ENCODE data around the gene LAMTOR3. TPM values are rescaled to one million over a fixed set of nuclear protein-coding genes. Genes with fewer than 3 reads are reported as not detected.

LAMTOR3 gene
- total and polyA plus RNA-seq, 2 donors (not counting 1 experiment from before 2014, with no cell fraction given) = 24.1 to 95.5 TPM

DNA sequence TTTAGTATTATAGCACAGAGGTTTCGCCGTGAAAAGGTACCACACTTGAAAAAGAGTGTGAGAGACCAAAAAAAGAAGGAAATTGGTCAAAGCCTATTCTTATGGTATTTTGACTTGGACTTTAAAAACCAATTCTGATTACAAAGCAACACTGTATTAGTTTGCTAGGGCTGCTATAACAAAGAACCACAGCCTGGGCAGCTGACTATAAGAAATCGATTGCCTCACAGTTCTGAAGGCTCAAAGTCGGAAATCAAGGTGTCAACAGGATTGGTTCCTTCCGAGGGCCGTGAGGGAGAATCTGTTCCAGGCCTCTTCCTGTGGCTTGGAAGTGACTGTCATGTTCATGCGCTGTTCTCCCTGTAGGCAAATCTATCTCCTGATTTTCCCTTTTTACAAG, 59.7 kb downstream of the LAMTOR3 start:
- Histone ChIP-seq H3K36me3 (ENCODE audit: control insufficient read depth, insufficient read depth, low read length) (no peaks in the 10 kb centered on the region), H3K27me3 (ENCODE audit: control insufficient read depth, insufficient read depth, low read length) (no peaks in the 10 kb centered on the region), H3K4me3 (replicated peaks in 1 of 4; ENCODE audit: control extremely low read depth in 1 of 4, insufficient read depth in 1 of 4, low read depth in 3 of 4, low read length in 4 of 4) (no peak overlapping the region), H3K27ac (ENCODE audit: insufficient read depth, low read length) (no peak overlapping the region), H3K79me2 (ENCODE audit: control insufficient read depth, insufficient read depth, low read length) (no peaks in the 10 kb centered on the region), H2AFZ (ENCODE audit: low read length) (no peak overlapping the region), H3K4me2 (ENCODE audit: extremely low read depth, insufficient read depth, low read length) (no peak overlapping the region), H3K4me1 (ENCODE audit: control insufficient read depth, extremely low read depth, insufficient read depth, low read length) (no peaks in the 10 kb centered on the region), H3K9me3 (ENCODE audit: control insufficient read depth, insufficient read depth, low read depth, low read length) (no peaks in the 10 kb centered on the region), H4K20me1 (ENCODE audit: control insufficient read depth, extremely low read depth, insufficient read depth, low read length) (no peaks in the 10 kb centered on the region), H3K9ac (ENCODE audit: insufficient read depth, low read length) (no peak overlapping the region)
- no peak for TF ChIP-seq EZH2 (IDR thresholded peaks at IDR 0.05; ENCODE audit: low read length, missing control alignments)
- TF ChIP-seq, protein P1, sequence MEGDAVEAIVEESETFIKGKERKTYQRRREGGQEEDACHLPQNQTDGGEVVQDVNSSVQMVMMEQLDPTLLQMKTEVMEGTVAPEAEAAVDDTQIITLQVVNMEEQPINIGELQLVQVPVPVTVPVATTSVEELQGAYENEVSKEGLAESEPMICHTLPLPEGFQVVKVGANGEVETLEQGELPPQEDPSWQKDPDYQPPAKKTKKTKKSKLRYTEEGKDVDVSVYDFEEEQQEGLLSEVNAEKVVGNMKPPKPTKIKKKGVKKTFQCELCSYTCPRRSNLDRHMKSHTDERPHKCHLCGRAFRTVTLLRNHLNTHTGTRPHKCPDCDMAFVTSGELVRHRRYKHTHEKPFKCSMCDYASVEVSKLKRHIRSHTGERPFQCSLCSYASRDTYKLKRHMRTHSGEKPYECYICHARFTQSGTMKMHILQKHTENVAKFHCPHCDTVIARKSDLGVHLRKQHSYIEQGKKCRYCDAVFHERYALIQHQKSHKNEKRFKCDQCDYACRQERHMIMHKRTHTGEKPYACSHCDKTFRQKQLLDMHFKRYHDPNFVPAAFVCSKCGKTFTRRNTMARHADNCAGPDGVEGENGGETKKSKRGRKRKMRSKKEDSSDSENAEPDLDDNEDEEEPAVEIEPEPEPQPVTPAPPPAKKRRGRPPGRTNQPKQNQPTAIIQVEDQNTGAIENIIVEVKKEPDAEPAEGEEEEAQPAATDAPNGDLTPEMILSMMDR (conservative IDR thresholded peaks at IDR 0.05 in 1 of 2, IDR thresholded peaks at IDR 0.05 in 1 of 2; ENCODE audit: low read depth in 1 of 2, low read length in 2 of 2) = no peak
- no peak for DNase-seq (ENCODE audit: low read depth in 2 of 2)

DNA sequence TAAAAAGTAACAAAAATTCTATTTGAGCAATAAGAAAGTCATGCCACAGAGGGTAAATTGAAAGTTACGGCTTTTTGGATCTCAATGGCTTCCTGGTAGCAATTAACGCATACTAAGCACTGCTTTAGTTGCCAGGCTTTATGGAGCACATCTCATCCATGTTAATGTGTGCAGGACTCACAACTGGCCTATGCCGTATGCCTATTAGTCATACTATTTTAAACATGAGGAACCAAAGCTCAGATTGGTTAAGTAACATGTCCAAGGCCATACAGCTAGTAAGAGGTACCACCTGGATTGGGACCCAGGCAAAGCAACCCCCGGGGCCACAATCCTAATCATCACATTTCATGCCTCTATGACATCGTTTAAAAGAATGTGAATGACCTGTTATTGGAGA, 60.5 kb downstream of the LAMTOR3 start:
- H2AFZ ChIP-seq (ENCODE audit: low read length) = no peak overlapping the region
- no peak overlapping the region for H3K9ac ChIP-seq (ENCODE audit: insufficient read depth, low read length)
- H3K27ac ChIP-seq (ENCODE audit: insufficient read depth, low read length) = no peak overlapping the region
- no peak for DNase-seq (ENCODE audit: low read depth in 2 of 2)
- H3K4me2 ChIP-seq (ENCODE audit: extremely low read depth, insufficient read depth, low read length) = no peak overlapping the region
- H3K4me3 ChIP-seq (replicated peaks in 1 of 4; ENCODE audit: control extremely low read depth in 1 of 4, insufficient read depth in 1 of 4, low read depth in 3 of 4, low read length in 4 of 4) = no peak overlapping the region
- no peaks in the 10 kb centered on the region for H3K79me2 ChIP-seq (ENCODE audit: control insufficient read depth, insufficient read depth, low read length)
- H3K9me3 ChIP-seq (ENCODE audit: control insufficient read depth, insufficient read depth, low read depth, low read length) = no peaks in the 10 kb centered on the region
- no peaks in the 10 kb centered on the region for H3K4me1 ChIP-seq (ENCODE audit: control insufficient read depth, extremely low read depth, insufficient read depth, low read length)
- TF ChIP-seq, protein P1 (conservative IDR thresholded peaks at IDR 0.05 in 1 of 2, IDR thresholded peaks at IDR 0.05 in 1 of 2; ENCODE audit: low read depth in 1 of 2, low read length in 2 of 2) = no peak
- TF ChIP-seq EZH2 (IDR thresholded peaks at IDR 0.05; ENCODE audit: low read length, missing control alignments) = no peak
- no peaks in the 10 kb centered on the region for H4K20me1 ChIP-seq (ENCODE audit: control insufficient read depth, extremely low read depth, insufficient read depth, low read length)
- H3K27me3 ChIP-seq (ENCODE audit: control insufficient read depth, insufficient read depth, low read length) = no peaks in the 10 kb centered on the region
- H3K36me3 ChIP-seq (ENCODE audit: control insufficient read depth, insufficient read depth, low read length) = no peaks in the 10 kb centered on the region

DNA sequence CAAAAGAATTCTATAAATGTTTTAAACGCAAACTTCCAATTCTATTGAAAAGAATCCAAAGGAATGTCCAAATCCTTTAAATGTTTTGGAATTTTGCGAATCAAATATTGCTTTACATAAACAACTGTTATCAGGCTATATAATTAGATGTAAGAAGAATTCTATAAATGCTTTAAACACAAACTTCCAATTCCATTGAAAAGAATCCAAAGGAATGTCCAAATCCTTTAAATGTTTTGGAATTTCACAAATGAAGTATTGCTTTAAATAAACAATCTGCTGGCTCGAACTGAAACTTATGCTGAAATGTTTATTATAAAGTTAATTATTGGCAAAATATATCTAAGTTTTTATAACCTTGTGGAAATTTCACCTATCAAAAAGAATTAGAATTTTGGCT, 61.5 kb downstream of the LAMTOR3 start:
- no peaks in the 10 kb centered on the region for H3K36me3 ChIP-seq (ENCODE audit: control insufficient read depth, insufficient read depth, low read length)
- H3K4me2 ChIP-seq (ENCODE audit: extremely low read depth, insufficient read depth, low read length) = no peak overlapping the region
- no peaks in the 10 kb centered on the region for H3K4me1 ChIP-seq (ENCODE audit: control insufficient read depth, extremely low read depth, insufficient read depth, low read length)
- TF ChIP-seq, protein P1 (conservative IDR thresholded peaks at IDR 0.05 in 1 of 2, IDR thresholded peaks at IDR 0.05 in 1 of 2; ENCODE audit: low read depth in 1 of 2, low read length in 2 of 2) = no peak
- TF ChIP-seq EZH2 (IDR thresholded peaks at IDR 0.05; ENCODE audit: low read length, missing control alignments) = no peak
- no peaks in the 10 kb centered on the region for H3K9me3 ChIP-seq (ENCODE audit: control insufficient read depth, insufficient read depth, low read depth, low read length)
- no peaks in the 10 kb centered on the region for H4K20me1 ChIP-seq (ENCODE audit: control insufficient read depth, extremely low read depth, insufficient read depth, low read length)
- no peak overlapping the region for H3K4me3 ChIP-seq (replicated peaks in 1 of 4; ENCODE audit: control extremely low read depth in 1 of 4, insufficient read depth in 1 of 4, low read depth in 3 of 4, low read length in 4 of 4)
- H3K9ac ChIP-seq (ENCODE audit: insufficient read depth, low read length) = no peak overlapping the region
- no peak overlapping the region for H3K27ac ChIP-seq (ENCODE audit: insufficient read depth, low read length)
- DNase-seq (ENCODE audit: low read depth in 2 of 2) = no peak
- H3K79me2 ChIP-seq (ENCODE audit: control insufficient read depth, insufficient read depth, low read length) = no peaks in the 10 kb centered on the region
- H3K27me3 ChIP-seq (ENCODE audit: control insufficient read depth, insufficient read depth, low read length) = no peaks in the 10 kb centered on the region
- H2AFZ ChIP-seq (ENCODE audit: low read length) = no peak overlapping the region
